GM12892 (cell line): ENCODE measurements around the gene INPP4A.

ENCODE experiments used
- POLR2A ChIP-seq: IDR thresholded peaks from 2 replicates; pipeline ENCODE4 v1.6.1; 2011; ENCODE audit warnings: low read depth, low read length, control low read depth
- TAF1 ChIP-seq: IDR thresholded peaks from 2 replicates; pipeline ENCODE4 v1.6.1; 2011; ENCODE audit warnings: low read depth, mild to moderate bottlenecking, control low read depth, low read length, borderline replicate concordance

DNA sequence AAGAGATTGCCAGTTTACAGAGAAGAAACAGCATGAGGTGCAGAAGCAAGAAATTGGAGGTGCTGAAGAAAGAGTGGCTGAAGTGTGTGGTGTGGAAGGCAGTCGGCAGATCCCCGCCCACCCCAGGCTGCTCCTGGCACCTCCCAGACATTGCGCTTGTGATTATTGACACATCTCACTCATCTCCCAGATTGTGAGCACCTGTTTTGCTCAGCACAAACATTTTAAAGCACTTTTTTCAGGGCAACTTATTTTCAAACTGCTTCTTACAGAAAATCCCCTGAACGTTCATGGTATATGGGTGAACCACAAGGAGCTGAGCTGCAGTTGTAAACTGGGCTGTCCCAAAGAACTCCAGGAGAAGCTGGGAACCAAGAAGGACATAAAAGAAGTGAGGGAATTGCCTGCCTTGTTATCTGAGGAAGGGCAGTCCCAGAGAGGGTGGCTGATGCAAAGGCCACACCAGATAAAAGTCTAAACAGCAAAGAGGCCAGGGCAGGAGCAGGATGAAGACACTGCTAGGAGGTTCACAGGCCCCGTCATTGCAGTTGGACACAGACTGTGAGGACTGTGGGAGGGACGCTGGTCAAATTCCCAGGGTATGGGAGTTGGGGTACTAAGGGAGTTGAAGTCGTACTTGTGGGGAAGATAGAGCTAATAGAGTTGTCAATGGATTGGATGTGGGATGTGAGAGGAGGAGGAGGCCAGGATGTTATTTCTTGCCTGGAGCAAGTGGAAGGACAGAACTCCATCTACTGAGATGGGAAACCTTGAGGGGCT is 65.1 kb downstream of the INPP4A start:
- TF ChIP-seq TAF1 (no peak), POLR2A (no peak)
